ENCODE data around the gene DNAI1.
"Not testable (repeated sequence)": the region's sequence is repeated elsewhere in the genome, so short reads cannot be mapped to it uniquely, and the experiment has no call there.

DNA sequence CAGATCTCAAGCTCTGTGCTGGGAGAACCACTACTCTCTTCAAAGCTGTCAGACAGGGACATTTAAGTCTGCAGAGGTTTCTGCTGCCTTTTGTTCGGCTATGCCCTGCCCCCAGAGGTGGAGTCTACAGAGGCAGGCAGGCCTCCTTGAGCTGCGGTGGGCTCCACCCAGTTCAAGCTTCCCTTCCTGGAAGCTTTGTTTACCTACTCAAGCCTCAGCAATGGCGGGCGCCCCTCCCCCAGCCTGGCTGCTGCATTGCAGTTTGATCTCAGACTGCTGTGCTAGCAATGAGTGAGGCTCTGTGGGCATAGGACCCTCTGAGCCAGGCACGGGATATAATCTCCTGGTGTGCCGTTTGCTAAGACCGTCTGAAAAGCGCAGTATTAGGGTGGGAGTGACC lies 73.4 kb downstream of the DNAI1 start:
- TF ChIP-seq, protein P1, sequence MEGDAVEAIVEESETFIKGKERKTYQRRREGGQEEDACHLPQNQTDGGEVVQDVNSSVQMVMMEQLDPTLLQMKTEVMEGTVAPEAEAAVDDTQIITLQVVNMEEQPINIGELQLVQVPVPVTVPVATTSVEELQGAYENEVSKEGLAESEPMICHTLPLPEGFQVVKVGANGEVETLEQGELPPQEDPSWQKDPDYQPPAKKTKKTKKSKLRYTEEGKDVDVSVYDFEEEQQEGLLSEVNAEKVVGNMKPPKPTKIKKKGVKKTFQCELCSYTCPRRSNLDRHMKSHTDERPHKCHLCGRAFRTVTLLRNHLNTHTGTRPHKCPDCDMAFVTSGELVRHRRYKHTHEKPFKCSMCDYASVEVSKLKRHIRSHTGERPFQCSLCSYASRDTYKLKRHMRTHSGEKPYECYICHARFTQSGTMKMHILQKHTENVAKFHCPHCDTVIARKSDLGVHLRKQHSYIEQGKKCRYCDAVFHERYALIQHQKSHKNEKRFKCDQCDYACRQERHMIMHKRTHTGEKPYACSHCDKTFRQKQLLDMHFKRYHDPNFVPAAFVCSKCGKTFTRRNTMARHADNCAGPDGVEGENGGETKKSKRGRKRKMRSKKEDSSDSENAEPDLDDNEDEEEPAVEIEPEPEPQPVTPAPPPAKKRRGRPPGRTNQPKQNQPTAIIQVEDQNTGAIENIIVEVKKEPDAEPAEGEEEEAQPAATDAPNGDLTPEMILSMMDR (IDR thresholded peaks at IDR 0.05 in 2 of 3, conservative IDR thresholded peaks at IDR 0.05 in 1 of 3; ENCODE audit: borderline replicate concordance in 1 of 3, insufficient read depth in 1 of 3, low read depth in 2 of 3, low read length in 2 of 3): not testable (repeated sequence)
- TF ChIP-seq POLR2AphosphoS5 (IDR thresholded peaks at IDR 0.05; ENCODE audit: low read depth, low read length): not testable (repeated sequence)
